GM18519 (cell line): ENCODE data around the gene SZRD1.

ENCODE experiments used
- ATAC-seq: cut with Tn5 transposase; IDR thresholded peaks from one replicate; pipeline ENCODE4 v1.9.1; 2021; ENCODE audit warnings: mild to moderate bottlenecking, moderate library complexity; ENCODE audit not compliant: unreplicated experiment, low FRiP score

SZRD1 gene

DNA sequence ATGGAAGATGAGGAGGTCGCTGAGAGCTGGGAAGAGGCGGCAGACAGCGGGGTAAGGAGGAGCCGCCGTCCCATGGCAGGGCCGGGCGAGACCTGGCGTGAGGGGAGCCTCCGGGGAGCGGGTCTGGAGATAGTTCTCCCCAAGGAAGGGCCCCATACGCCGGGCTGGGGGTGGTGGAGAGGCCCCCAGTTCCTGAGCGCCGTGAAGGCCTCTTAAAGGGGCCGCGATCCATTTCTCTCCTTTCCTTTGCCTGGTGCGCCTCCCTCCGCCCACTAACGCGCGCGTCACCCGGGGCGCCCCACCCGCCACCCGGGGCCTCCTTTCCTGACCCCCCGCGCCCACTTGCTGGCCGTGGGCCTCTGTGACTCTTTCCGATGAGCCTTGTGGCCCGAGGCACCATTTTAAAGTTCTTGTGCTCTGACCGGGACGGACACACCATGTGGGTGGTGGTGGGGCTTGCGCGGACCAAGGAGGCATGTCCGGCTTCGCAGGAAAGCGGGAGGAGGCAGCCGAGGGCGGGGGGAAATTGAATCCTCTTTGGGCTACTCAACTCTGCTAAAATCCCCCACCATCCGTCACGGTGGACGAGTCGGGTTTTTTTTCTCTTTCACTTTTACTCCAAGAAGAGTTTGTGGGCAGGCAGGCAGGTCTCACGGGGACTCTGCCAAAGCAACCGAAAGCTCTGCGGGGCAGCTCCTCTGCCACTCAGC is 371 bp downstream of the SZRD1 start:
- ATAC-seq = peak; percentile 42

DNA sequence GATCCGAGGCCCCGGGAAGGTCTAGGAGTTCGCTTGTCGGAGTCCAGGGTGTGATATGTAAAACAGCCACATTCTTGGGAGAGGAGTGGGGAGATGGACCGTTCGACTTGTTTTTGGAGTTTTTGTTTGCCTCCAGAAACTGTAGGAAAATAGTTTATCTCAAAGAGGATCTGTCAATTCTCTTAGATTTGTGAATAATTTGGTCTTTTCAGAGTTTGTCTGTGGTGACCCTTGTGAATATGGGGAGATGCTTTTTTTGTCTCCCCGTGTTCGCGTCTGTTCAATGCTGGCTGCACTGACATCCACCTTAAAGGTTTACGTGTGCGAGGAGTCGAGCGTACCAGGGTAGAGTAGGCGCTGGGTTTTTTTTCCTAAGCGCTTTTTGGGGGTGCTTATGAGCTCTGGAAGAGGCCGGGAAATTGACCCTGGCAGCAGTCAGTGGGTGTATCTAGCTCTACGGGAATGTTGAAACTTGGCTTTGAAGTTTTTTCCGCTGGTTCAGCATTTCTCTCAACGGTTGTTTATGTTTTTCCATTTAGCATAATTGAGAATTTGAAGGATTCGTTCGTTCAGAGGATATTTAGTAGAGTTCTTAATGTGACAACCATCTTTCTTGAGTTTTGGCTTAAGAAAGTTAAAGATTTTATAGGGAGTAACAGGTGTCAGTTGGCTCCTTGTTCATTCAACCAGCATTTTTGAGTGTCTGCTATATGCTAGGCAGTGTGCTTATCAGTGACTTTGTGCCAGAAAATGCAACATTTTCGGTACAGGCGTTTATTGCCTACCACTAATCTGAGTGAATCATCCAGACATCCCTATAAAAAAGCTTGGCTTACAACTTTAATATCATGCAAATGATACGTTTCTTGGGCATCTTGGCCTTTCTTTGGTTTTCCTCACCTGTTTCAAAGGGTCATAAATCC is 1.2 kb downstream of the SZRD1 start:
- ATAC-seq = no peak

DNA sequence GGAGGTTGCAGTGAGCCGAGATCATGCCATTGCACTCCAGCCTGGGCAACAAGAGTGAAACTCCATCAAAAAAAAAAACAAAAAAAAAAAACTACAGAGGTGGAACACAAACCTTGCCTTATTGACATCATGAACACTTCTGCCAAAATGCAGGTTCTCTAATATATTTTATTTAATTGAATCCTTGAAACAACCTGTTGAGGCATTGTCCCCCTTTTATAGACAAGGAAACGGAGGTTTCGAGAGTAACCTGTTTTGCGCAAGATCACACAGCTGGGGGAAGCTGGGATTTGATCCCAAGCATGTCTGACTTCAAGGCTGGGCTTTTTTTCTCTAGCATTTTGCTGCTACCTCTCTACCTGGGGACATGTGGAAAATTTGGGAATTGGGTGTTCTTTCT is 2.8 kb downstream of the SZRD1 start:
- ATAC-seq = no peak

DNA sequence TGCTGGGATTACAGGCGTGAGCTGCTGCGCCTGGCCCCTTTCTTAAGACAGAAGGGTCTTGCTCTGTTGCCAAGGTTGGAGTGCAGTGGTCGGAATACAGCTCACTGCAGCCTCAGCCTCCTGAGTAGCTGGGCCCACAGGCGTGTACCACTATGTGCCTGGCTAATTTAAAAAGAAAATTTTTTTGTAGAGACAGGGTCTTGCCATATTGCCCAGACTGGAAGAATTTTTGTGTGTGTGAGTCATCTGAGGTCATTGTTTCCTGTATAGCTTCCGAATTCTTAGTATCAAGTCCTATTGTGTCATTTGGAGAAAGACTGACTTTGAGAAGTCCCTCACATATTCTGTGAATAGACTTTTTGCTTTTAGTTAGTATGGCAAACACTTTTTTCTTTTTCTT is 4.7 kb downstream of the SZRD1 start:
- no peak for ATAC-seq

DNA sequence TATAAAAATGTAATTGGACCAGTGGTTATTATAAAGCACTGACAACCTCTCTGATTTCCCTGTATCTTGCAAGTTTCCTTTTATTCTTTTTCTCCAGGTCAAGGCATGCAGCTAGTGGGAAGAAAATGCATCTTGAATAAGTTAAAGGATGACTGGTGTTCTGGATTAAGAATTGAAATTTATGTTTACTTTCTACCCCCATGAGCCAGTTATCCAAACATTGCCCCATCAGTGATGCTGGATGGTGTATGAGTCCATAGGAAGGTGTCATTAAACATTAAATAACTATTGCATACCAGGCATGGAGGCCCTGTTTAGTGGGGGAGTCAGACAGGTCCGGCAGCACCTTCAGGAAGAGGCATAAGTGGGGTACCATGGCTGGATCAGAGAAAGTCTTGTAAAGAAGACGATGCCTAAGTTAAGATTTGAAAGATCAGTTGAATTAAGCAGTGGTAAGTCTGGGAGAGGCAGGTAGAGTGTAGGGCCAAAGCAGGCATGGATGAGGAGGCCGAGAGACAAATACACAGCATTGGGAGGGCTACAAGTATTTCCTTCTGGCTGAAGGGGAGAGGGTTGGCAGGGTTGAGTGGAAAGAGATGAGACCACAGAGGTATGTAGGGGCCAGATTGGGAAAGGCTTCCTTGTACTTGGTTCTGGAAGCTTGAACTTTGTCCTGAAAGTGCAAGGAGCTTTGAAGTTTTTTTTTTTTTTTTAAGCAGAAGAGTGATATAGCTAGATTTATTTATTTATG is 5.7 kb downstream of the SZRD1 start:
- ATAC-seq = no peak

DNA sequence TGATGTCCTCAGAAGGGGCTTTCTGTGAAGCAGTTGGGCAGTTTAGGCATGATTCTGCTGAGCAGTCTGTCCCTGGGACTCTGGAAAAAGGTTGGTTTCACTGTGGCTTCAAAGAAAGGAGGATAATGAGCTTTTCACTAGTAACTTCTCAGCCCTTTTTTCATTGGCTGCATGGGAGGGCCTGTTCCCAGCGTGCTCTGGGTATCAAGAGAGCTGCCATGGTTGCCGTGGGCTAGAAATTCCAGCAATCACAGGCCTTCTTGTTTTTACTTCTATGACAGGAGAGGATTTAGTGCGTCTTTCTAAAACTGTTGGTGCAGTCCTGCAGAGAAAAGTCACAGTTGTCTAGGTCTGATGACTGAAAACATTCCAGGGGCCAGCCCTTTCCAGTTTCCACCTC is 7.2 kb downstream of the SZRD1 start:
- ATAC-seq = no peak

DNA sequence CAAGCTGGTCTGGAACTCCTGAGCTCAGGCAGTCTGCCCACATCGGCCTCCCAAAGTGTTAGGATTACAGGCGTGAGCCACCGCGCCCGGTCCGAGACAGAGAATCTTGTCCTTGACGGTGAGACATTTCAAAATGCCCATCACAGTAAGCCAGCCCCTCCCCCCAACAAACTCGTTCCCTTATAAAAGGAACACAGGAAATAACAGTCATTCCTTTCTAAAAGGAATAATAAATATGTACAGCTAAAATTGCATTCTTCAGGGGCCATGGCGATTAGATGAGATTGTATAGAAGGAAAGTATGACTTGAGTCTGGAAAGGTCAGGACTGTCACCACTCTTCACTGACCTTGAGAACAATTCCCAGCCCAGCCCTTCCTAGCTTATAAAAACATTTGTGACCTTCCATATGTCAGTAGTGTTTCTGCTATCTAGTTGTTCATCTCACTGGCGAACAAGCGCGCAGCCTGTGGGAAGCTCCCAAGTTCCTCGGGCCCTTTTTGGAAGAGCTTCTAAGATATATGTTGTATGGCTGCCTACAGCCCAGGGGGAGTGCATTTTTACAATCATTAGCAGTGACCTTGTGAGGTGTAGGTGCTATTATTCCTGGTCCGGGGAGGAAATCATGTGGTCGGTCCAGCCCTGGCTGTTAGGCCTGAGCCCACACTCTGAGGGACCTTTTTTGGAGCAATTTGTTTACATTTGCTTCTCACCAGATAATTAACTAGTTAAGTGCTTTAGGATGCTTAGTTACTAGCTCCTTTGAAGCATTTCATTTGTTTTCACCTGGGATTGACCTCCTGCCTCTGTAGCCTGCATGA is 8.7 kb downstream of the SZRD1 start:
- no peak for ATAC-seq

DNA sequence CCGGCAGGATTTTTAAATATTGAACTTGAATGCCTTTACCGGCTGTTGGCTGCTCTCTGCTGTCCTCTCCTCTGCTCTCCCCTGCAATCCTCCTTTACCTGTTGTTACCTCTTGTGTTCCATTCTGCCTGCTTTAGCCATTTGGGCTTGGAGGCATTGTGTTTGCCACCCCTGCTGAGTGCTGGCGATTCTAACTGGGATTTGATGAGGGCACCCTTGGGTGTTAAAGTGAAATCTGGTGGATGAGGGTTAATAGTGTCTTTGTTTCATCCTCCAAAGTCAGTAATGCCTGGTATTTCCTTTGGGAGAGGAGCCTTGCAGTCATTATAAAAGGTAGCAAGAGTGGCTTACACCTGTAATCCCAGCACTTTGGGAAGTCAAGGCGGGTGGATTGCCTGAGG is 9.9 kb downstream of the SZRD1 start:
- no peak for ATAC-seq

DNA sequence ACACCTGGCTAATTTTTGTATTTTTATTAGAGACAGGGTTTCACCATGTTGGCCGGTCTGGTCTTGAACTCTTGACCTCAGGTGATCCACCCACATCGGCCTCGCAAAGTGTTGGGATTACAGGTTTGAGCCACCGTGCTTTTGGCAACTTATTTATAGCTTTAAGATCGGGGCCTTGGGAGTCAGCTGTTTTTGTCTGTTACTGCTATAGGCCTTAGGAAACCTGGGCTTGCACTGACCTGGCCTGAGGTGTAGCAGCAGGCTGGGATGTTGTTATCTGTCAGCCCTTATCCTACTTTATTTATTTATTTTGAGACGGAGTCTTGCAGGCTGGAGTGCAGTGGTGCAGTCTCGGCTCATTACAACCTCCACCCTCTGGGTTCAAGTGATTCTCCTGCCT is 11.4 kb downstream of the SZRD1 start:
- ATAC-seq = no peak

DNA sequence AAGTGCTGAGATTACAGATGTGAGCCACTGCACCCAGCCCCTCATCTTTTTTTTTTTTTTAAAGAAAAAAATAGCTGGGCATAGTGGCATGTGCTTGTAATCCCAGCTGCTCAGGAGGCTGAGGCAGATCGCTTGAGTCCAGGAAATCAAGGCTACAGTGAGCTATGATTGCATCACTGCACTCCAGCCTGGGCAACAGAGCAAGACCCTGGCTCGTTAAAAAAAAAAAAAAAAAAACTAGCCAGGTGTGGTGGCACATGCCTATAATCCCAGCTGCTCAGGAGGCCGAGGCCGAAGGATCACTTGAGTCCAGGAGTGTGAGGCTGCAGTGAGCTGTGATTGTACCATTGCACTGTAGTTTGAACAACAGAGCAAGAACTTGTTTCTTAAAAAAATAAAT is 13.8 kb downstream of the SZRD1 start:
- ATAC-seq = no peak

DNA sequence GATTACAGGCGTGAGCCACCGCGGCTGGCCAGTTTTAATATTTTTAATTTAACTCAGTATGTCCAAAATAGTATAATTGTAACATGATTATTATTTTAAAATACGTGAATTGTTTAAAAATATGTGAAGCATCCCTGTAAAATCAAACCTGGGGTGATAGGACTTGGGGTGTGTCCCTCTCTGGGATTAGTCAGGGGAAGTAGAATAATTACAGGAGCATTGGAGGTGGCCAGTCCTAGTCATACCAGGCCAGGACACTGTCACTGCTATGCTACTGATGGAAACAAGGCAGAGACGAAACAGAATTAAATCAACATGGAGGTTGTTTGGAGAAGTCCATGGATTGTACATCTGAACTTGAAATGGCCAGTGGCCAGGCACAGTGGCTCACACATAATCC is 16.8 kb downstream of the SZRD1 start:
- ATAC-seq = no peak

DNA sequence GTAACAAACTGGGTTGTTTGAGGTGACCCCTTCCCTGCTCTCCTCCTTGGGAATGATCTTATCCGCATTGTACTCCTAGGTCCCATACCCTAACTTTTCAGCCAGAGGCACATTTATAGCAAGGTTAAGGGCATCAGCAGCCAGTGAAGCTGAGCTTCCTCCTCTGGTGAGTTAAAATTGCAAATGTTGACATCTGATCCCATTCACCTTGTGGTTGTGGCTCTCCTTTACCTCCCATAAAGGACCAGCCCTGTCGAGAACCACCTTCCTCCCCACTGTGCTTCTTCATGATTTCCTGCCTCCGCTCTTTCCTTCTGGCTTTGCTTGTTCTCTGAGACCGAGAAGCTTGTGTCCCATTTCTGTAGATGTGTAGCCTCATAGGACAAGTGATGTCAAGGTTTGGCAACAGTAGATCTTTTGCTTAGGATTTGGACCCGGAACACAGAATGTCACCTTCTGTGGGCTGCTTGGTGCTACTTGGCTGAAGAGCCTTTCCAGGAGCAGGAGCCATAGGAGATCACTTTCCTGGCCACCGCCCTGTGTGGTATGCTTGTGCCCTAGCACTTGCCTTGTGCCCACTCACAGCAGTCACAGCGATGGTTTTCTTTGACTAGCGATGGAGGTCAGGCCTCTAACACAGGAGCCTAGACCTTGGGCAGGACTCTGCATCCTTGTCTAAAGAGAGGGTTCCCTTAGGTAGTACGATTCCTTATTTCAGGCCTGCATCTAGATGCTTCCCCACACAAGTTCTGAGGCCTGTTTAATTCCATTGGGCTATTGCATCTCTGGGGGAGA is 18.8 kb downstream of the SZRD1 start:
- ATAC-seq = no peak

DNA sequence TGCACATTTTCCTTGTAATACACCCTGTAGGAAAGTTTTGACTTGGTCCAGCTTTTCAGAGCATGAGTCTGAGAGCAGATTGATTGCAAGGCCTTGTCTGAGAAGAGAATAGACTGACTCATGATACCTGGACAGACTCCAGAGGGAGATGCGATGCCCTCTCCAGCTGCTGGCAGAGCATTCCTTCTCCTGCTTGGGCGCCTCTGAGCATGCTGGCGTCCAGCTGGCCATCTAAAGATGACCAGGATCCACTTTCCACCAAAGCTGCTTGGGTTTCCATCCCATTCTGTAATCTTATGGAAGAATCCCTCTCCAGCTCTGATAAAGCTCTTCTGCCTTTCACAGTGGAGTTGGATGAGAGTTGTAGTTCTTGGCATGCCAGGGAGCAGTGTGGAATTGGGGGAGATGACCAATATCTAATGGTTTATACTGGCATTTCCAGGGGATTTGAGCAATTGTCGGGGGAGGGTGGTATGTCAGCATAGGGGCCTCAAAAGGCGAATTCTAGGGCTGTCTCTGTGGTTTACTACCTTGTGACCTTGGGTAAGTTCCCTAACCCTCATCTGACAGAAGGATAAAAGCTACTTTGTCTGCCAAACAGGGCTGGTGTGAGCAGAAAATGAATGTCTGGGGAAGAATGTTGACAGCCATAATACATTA is 19.5 kb downstream of the SZRD1 start:
- no peak for ATAC-seq

DNA sequence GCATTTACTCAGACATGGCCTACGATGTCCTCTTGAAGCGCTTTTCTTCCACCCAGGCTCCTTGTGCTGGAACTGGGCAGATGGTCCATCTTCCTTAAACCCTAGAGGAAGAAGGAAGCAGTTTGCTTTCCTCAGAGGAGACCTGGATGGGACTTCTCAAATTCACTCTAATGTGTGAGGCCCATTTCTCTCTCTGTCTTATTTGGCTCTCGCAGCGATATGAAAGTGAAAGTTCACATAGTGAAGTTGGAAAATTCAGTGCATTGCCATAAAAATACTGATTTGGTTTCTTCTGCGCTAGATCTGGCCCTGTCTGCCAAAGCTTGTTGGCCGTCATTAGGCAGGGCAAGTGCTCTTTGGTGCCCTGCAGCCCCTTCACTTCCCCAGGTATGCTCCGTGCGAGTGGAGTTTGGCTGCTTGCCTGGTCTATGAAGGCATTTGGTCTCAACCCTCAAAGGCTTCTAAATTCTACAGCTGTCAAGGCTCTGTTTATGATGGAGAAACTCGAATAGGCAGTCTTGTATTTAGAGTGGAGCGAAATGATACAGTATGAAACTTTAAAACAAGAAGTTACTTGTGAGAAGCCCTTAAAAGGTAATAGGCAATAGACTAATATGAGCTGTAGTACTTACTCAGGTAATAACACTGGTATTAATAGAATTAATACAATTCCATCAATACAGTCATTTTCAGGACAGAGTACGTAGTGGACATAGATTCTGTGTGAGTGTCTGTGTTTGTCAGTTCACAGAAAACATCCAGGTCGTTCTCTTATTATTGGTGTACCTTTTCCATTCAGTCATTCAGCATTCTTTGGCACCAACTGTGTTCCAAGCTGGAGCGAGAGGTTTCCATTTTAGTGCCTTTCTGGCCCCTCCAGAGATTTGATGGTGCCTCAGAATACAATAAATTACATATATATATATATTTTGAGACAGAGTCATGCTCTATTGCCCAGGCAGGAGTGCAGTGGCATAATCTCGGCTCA is 20.5 kb downstream of the SZRD1 start:
- no peak for ATAC-seq

DNA sequence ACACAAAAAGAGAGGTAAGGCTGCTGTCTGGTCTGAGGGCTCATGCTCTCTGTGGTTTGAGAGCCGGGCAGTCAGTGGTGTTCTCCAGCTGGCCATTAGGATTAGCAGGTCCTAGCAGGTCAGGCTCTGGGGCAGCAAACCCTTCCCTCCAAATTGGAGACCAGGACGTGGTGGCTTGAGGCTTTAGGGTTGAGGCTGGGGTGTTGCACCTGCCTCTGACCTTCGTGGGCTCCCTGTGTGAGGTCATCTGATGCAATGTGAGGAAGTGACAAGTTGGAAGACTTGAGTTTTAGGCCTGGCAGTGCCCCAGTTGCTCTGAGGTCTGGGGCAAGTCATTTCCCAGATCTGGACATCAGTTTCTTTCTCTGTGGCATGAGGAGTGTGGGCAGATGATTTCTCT is 24.4 kb downstream of the SZRD1 start:
- ATAC-seq = no peak

DNA sequence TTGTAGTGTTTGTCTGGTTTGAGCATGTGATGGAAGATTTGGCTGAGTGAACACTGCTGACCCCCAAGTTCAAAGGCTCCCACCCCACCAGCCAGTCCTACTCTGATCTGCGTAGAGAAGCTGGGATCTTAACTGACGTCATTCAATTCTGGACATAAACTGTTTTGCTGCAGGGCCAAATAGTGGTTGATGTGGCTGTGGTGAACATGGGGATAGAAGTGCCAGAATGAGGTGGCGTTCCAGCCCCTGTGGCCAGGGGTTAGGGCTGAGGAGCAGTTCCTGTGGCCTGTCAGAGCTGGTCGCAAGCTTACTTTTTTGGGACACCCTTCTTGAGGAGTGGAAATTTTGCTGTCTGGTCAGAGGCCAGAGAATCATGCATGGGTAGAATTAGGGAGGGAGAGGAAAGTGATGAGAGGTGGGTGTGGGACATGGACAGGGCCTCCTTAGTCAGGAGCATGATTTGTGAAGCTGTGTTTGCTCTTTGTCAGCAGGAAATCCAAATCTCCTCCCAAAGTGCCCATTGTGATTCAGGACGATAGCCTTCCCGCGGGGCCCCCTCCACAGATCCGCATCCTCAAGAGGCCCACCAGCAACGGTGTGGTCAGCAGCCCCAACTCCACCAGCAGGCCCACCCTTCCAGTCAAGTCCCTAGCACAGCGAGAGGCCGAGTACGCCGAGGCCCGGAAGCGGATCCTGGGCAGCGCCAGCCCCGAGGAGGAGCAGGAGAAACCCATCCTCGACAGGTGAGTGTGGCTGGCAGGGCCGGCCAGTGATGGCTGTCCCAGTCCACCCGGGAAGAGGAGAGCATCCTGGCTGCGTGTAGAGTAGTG is 25.9 kb downstream of the SZRD1 start:
- ATAC-seq = no peak
